Endodermal cell (in vitro differentiated cells): ENCODE results near the gene SPTLC1. TPM values are rescaled to one million over a fixed set of nuclear protein-coding genes. Genes with fewer than 3 reads are reported as not detected.

Source experiments
- DNase-seq: peaks from one replicate; pipeline ENCODE4 v3.0.0-alpha.2; 2017
- H3K27ac ChIP-seq: 2 replicates; pipeline ENCODE4 v1.5.1; 2013; ENCODE audit warnings: mild to moderate bottlenecking, low read depth, low read length, moderate library complexity
- H3K27me3 ChIP-seq: 2 replicates; pipeline ENCODE4 v1.6.1; 2013; ENCODE audit warnings: mild to moderate bottlenecking, low read length, moderate library complexity; ENCODE audit not compliant: insufficient read depth, control insufficient read depth, poor library complexity, severe bottlenecking
- H3K36me3 ChIP-seq: 2 replicates; pipeline ENCODE4 v1.7.0; 2013; ENCODE audit warnings: mild to moderate bottlenecking, low read length, moderate library complexity; ENCODE audit not compliant: control insufficient read depth, insufficient read depth
- H3K4me1 ChIP-seq: one replicate; pipeline ENCODE4 v1.7.0; 2013; ENCODE audit warnings: low read length; ENCODE audit not compliant: control insufficient read depth, insufficient read depth
- H3K4me3 ChIP-seq: 2 replicates; pipeline ENCODE4 v1.5.1; 2013; ENCODE audit warnings: mild to moderate bottlenecking, low read length, moderate library complexity
- H3K9ac ChIP-seq: 2 replicates; pipeline ENCODE4 v1.6.1; 2013; ENCODE audit warnings: mild to moderate bottlenecking, low read length, moderate library complexity; ENCODE audit not compliant: poor library complexity, severe bottlenecking; ENCODE audit errors: extremely low read depth
- H3K9me3 ChIP-seq: 2 replicates; pipeline ENCODE4 v1.6.1; 2013; ENCODE audit warnings: mild to moderate bottlenecking, low read length, moderate library complexity; ENCODE audit not compliant: control insufficient read depth
- H3K27ac Mint-ChIP-seq: 2 replicates; pipeline ENCODE4 v1.8.0; 2020; ENCODE audit warnings: mixed read lengths
- H3K27me3 Mint-ChIP-seq: 2 replicates; pipeline ENCODE4 v1.8.0; 2021; ENCODE audit warnings: mild to moderate bottlenecking, mixed read lengths; ENCODE audit not compliant: insufficient read depth
- H3K36me3 Mint-ChIP-seq: 2 replicates; pipeline ENCODE4 v1.8.0; 2020; ENCODE audit warnings: low read depth, mixed read lengths
- H3K4me1 Mint-ChIP-seq: 2 replicates; pipeline ENCODE4 v1.8.0; 2020; ENCODE audit warnings: mixed read lengths
- H3K4me3 Mint-ChIP-seq: 2 replicates; pipeline ENCODE4 v1.8.0; 2020; ENCODE audit warnings: mild to moderate bottlenecking, moderate library complexity, mixed read lengths
- H3K9me3 Mint-ChIP-seq: 2 replicates; pipeline ENCODE4 v1.8.0; 2020; ENCODE audit warnings: mild to moderate bottlenecking, mixed read lengths
- CTCF ChIP-seq: fragments of 200-600 bp; sonication (generic); conservative IDR thresholded peaks from 2 replicates; pipeline ENCODE4 v1.5.0; 2021; ENCODE audit warnings: antibody characterized with exemption, mild to moderate bottlenecking
- WGBS, 2 experiments: methylation state at CpG; one replicate each; pipeline versions ENCODE4 v1.1.5 to v1.1.7; 2013; ENCODE audit warnings: missing lambda C conversion rate in 2 of 2, mixed read lengths in 1 of 2; ENCODE audit not compliant: insufficient coverage in 1 of 2, insufficient read length in 1 of 2; 5-methylcytosine and 5-hydroxymethylcytosine counted together
- total RNA-seq, 2 donors: library from RNA; stranded (reverse); fragmentation: NEBNext Ultra II Directional in 1 of 2; extraction: Animal tissue kit (Norgen Biotek cat#: 25700) in 1 of 2; gene quantifications; 2 replicates in 1 of 2; 3 replicates in 1 of 2; pipeline ENCODE4 v1.2.1, GENCODE V29; 2021

The SPTLC1 gene
- total RNA-seq, 2 donors from 2014 or later: 68.3 to 75.6 TPM

- Histone ChIP-seq H3K4me3 (no peak overlapping the region), H3K27ac (no peak overlapping the region), H3K9ac (no peak overlapping the region), H3K36me3 (peaks cover 90% of the 10 kb centered on the region), H3K9me3 (peaks cover 16% of the 10 kb centered on the region), H3K27me3 (no peaks in the 10 kb centered on the region), H3K4me1 (peaks cover 3% of the 10 kb centered on the region)
- Mint-ChIP-seq H3K27ac (no peak overlapping the region), H3K9me3 (peaks cover 19% of the 10 kb centered on the region), H3K36me3 (peaks cover 71% of the 10 kb centered on the region), H3K4me1 (peaks cover 12% of the 10 kb centered on the region), H3K4me3 (no peak overlapping the region), H3K27me3 (no peaks in the 10 kb centered on the region)
- TF ChIP-seq CTCF: no peak
- 89 to 91% methylated on average over 1 of the region's 1 CpG for WGBS, 2 experiments
- no peak for DNase-seq
These were observed 58.0 kb downstream of the SPTLC1 start for GRCh38 chr9:92057226-92057625.

DNA sequence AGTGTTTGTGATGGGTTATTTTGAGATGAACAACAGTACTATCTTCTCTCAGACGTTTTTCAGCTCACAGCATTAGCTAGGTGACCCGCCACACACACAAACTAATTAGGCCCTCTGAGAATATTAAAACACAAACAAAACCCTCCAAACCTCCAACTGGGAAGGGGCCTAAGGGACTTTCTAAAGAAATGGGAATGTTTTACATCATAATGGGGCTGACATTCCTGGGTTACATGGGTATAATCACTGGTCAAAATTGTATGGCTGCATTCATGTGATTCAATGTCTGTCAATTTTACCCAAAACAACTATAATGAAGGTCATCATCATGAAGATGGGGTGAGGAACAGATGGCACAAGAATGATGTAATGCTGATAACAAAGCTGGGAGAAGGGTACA lies 59.6 kb downstream of the SPTLC1 start:
- Mint-ChIP-seq H3K9me3 (peaks cover 5% of the 10 kb centered on the region), H3K4me3 (no peak overlapping the region), H3K36me3 (peaks cover 73% of the 10 kb centered on the region), H3K27ac (peak overlapping the region; percentile 50), H3K4me1 (peaks cover 14% of the 10 kb centered on the region), H3K27me3 (no peaks in the 10 kb centered on the region)
- TF ChIP-seq CTCF: no peak
- DNase-seq: no peak
- Histone ChIP-seq H3K9ac (no peak overlapping the region), H3K36me3 (peaks cover 92% of the 10 kb centered on the region), H3K4me1 (peaks cover 3% of the 10 kb centered on the region), H3K9me3 (peaks cover under 1% of the 10 kb centered on the region), H3K4me3 (no peak overlapping the region), H3K27ac (peak overlapping the region; percentile 82), H3K27me3 (no peaks in the 10 kb centered on the region)
- 73% methylated on average over 2 of the region's 2 CpGs; no CpG with 5 or more reads in 1 of the 2 experiments for WGBS, 2 experiments

- Mint-ChIP-seq H3K4me1 (peaks cover 6% of the 10 kb centered on the region), H3K27ac (no peak overlapping the region), H3K27me3 (no peaks in the 10 kb centered on the region), H3K4me3 (no peak overlapping the region), H3K9me3 (no peaks in the 10 kb centered on the region), H3K36me3 (peaks cover 81% of the 10 kb centered on the region)
- Histone ChIP-seq H3K36me3 (peaks cover 94% of the 10 kb centered on the region), H3K27me3 (no peaks in the 10 kb centered on the region), H3K4me1 (no peaks in the 10 kb centered on the region), H3K9ac (no peak overlapping the region), H3K4me3 (no peak overlapping the region), H3K9me3 (peaks cover 6% of the 10 kb centered on the region), H3K27ac (no peak overlapping the region)
- TF ChIP-seq CTCF: no peak
- DNase-seq: no peak
- 87 to 88% methylated on average over 6 to 12 of the region's 12 CpGs for WGBS, 2 experiments
These were observed 66.1 kb downstream of the SPTLC1 start for GRCh38 chr9:92048924-92049625.
